Hematopoietic multipotent progenitor cell treated with erythropoietin and hydrocortisone succinate and interleukin-3 and kit ligand, for 15 days (in vitro differentiated cells): ENCODE data around the gene PRRC2B.
"Not testable (repeated sequence)": the region's sequence is repeated elsewhere in the genome, so short reads cannot be mapped to it uniquely, and the experiment has no call there.

Experiments used
- DNase-seq: peaks from one replicate; pipeline ENCODE4 v3.0.0-alpha.2; 2015; ENCODE audit warnings: low spot score

The PRRC2B gene

GRCh38 chr9:131387394-131387793, 6.5 kb upstream of the PRRC2B start:
- no peak for DNase-seq

GRCh38 chr9:131391020-131391419, 2.9 kb upstream of the PRRC2B start:
- no peak for DNase-seq

- DNase-seq: no peak
Measured at GRCh38 chr9:131391504-131391903, 2.4 kb upstream of the PRRC2B start.

GRCh38 chr9:131394464-131395156, 724 bp downstream of the PRRC2B start:
- no peak for DNase-seq

GRCh38 chr9:131395157-131396098, 1.5 kb downstream of the PRRC2B start:
- DNase-seq: no peak

GRCh38 chr9:131396099-131396479, 2.2 kb downstream of the PRRC2B start:
- DNase-seq: not testable (repeated sequence)

- DNase-seq: no peak
Measured at GRCh38 chr9:131396626-131397025, 2.7 kb downstream of the PRRC2B start.

- no peak for DNase-seq
Measured at GRCh38 chr9:131397100-131397790, 3.4 kb downstream of the PRRC2B start.

- no peak for DNase-seq
Measured at GRCh38 chr9:131398204-131398603, 4.3 kb downstream of the PRRC2B start.

- no peak for DNase-seq
Measured at GRCh38 chr9:131399972-131400371, 6.1 kb downstream of the PRRC2B start.

GRCh38 chr9:131400627-131401026, 6.7 kb downstream of the PRRC2B start:
- DNase-seq: no peak

- DNase-seq: no peak
Measured at GRCh38 chr9:131402073-131402472, 8.2 kb downstream of the PRRC2B start.

- DNase-seq: no peak
Measured at GRCh38 chr9:131402738-131403492, 9.0 kb downstream of the PRRC2B start.

GRCh38 chr9:131403493-131403773, 9.5 kb downstream of the PRRC2B start:
- no peak for DNase-seq

- DNase-seq: no peak
Measured at GRCh38 chr9:131404581-131404980, 10.7 kb downstream of the PRRC2B start.

- no peak for DNase-seq
Measured at GRCh38 chr9:131404987-131405386, 11.1 kb downstream of the PRRC2B start.

GRCh38 chr9:131405428-131405827, 11.5 kb downstream of the PRRC2B start:
- DNase-seq: no peak

- no peak for DNase-seq
Measured at GRCh38 chr9:131405858-131406537, 12.1 kb downstream of the PRRC2B start.

- DNase-seq: no peak
Measured at GRCh38 chr9:131406563-131407436, 12.9 kb downstream of the PRRC2B start.

GRCh38 chr9:131407717-131408195, 13.9 kb downstream of the PRRC2B start:
- no peak for DNase-seq
